GM21447 (cell line): ENCODE results near the gene FAM78B.

Source experiments
- ATAC-seq: cut with Tn5 transposase; IDR thresholded peaks from one replicate; pipeline ENCODE4 v1.9.1; 2021; ENCODE audit not compliant: unreplicated experiment

Gene FAM78B

DNA sequence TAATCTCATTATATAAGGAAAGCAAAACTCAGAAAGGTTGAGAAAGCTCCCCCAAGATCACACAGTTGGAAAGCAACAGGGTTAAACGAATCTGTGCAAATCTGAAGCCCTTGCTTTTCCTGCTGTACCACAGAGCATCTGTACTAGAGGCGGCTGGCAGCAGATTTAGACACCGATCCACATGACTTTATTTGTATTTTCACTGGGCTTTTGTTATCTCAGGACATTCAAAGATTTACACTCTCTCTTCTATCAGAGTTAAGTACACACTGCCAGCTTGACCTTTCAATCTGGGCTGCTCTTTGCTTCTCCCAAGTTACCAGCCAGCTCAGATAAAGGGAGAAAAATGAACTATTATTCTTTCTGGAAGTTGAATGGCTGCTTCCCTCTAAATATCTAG lies 146.6 kb downstream of the FAM78B start:
- no peak for ATAC-seq
